DND-41 (cell line): ENCODE data around the gene KIF1A.
"Not testable (repeated sequence)": the region's sequence is repeated elsewhere in the genome, so short reads cannot be mapped to it uniquely, and the experiment has no call there.

Source experiments
- EZH2 ChIP-seq: IDR thresholded peaks from 3 replicates; pipeline ENCODE4 v1.6.1; 2012; ENCODE audit warnings: borderline replicate concordance, low read depth, mild to moderate bottlenecking, moderate library complexity, low read length, inconsistent platforms; ENCODE audit not compliant: severe bottlenecking
- TF ChIP-seq, protein P1 (sequence below): IDR thresholded peaks from 2 replicates; pipeline ENCODE4 v1.5.1; 2012; ENCODE audit warnings: borderline replicate concordance, low read length, moderate library complexity, mild to moderate bottlenecking; ENCODE audit not compliant: poor library complexity, severe bottlenecking; ENCODE audit errors: extremely low read depth

DNA sequence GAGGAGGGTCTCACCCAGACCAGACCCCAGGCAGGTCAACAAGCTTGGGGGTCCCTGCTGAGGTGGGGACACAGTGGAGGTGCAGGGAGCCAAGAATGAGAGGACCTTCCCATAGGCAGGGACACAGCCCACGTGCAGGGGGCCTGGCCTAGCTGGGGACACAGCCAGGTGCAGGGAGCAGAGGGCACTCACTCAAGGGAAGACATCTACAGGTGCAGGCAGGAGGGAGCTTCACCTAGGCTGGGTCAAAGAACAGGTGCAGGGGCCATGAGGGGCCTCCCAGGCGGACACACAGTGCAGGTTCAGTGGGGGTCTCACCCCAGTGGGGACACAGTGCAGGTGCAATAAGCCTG is 129.0 kb downstream of the KIF1A start:
- TF ChIP-seq, protein P1, sequence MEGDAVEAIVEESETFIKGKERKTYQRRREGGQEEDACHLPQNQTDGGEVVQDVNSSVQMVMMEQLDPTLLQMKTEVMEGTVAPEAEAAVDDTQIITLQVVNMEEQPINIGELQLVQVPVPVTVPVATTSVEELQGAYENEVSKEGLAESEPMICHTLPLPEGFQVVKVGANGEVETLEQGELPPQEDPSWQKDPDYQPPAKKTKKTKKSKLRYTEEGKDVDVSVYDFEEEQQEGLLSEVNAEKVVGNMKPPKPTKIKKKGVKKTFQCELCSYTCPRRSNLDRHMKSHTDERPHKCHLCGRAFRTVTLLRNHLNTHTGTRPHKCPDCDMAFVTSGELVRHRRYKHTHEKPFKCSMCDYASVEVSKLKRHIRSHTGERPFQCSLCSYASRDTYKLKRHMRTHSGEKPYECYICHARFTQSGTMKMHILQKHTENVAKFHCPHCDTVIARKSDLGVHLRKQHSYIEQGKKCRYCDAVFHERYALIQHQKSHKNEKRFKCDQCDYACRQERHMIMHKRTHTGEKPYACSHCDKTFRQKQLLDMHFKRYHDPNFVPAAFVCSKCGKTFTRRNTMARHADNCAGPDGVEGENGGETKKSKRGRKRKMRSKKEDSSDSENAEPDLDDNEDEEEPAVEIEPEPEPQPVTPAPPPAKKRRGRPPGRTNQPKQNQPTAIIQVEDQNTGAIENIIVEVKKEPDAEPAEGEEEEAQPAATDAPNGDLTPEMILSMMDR: not testable (repeated sequence)
- not testable (repeated sequence) for TF ChIP-seq EZH2
